Duodenal mucosa (tissue), 2 donors: ENCODE measurements around the gene PLS3.
A peak's percentile ranks its signal among the peaks of the same experiment; 100 is the strongest.
"Not testable (repeated sequence)": the region's sequence is repeated elsewhere in the genome, so short reads cannot be mapped to it uniquely, and the experiment has no call there.

Experiments
- H3K27ac ChIP-seq: one replicate; pipeline ENCODE4 v1.7.0; 2013; ENCODE audit warnings: low read depth, low read length
- H3K27me3 ChIP-seq, 2 donors: one replicate each; pipeline ENCODE4 v1.7.0; 2013; ENCODE audit warnings: low read length in 2 of 2, control low read depth in 1 of 2; ENCODE audit not compliant: insufficient read depth in 2 of 2, control insufficient read depth in 1 of 2
- H3K36me3 ChIP-seq, 2 donors: one replicate each; pipeline ENCODE4 v1.7.0; 2013; ENCODE audit warnings: low read length in 2 of 2, control low read depth in 1 of 2; ENCODE audit not compliant: insufficient read depth in 2 of 2, control insufficient read depth in 1 of 2
- H3K4me1 ChIP-seq, 2 donors: one replicate each; pipeline ENCODE4 v1.7.0; 2013; ENCODE audit warnings: low read length in 2 of 2, control low read depth in 1 of 2; ENCODE audit not compliant: insufficient read depth in 2 of 2, control insufficient read depth in 1 of 2
- H3K4me3 ChIP-seq, 2 donors: one replicate each; pipeline ENCODE4 v1.7.0; 2013; ENCODE audit warnings: low read length in 2 of 2, low read depth in 1 of 2
- H3K9ac ChIP-seq, 2 donors: one replicate each; pipeline ENCODE4 v1.7.0; 2013; ENCODE audit warnings: low read length in 2 of 2, low read depth in 1 of 2
- H3K9me3 ChIP-seq, 2 donors: one replicate each; pipeline ENCODE4 v1.7.0; 2013; ENCODE audit warnings: low read length in 2 of 2, control low read depth in 1 of 2; ENCODE audit not compliant: control insufficient read depth in 1 of 2

PLS3 gene

DNA sequence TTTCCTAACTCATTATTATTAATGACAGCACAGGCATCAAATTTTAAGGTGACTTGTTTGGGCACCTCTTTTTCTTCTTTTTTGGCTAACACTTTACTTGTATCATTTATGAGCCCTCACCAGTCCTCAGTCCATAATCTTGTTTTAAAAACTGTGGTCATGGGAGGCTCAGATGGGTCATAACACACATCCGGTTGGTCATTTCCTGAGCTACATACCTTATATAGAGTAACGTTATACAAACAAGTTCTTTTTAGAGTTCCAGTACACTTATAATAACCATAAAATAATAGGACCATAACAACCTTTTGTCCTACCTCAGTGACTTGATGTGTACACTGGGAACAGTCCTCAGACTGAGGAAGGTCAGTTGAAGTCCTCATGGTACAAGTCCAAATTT lies 21.1 kb upstream of the PLS3 start:
- Histone ChIP-seq H3K36me3 (no peaks in the 10 kb centered on the region), H3K9me3 (no peaks in the 10 kb centered on the region), H3K9ac (no peak overlapping the region), H3K27me3 (no peaks in the 10 kb centered on the region), H3K4me1 (no peaks in the 10 kb centered on the region), H3K27ac (no peak overlapping the region), H3K4me3 (no peak overlapping the region)

GRCh38 chrX:115541045-115541444 lies 19.9 kb upstream of the PLS3 start:
- H3K9me3 ChIP-seq, H3K27ac ChIP-seq, H3K36me3 ChIP-seq, H3K9ac ChIP-seq, H3K27me3 ChIP-seq, H3K4me3 ChIP-seq, H3K4me1 ChIP-seq: not testable (repeated sequence)

DNA sequence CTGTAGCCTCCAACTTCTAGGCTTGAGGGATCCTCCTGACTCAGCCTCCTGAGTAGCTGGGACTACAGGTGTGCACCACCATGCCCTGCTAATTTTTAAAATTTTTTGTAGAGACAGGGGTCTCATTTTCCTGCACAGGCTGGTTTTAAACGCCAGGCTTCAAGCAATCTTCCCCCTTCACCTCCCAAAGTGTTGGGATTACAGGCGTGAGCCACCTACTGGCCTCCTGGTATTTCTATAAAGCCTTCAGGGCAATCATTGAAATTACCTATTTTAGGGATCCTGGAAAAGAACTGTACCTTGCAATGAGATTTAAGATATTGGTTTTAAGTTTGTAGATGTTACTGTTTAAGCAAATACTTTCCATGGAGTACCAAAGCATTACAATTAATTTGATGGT lies 13.5 kb upstream of the PLS3 start:
- no peak overlapping the region for H3K4me3 ChIP-seq
- H3K9me3 ChIP-seq = no peaks in the 10 kb centered on the region
- H3K27me3 ChIP-seq = no peaks in the 10 kb centered on the region
- H3K27ac ChIP-seq = no peak overlapping the region
- H3K9ac ChIP-seq = no peak overlapping the region
- no peaks in the 10 kb centered on the region for H3K36me3 ChIP-seq
- no peaks in the 10 kb centered on the region for H3K4me1 ChIP-seq

GRCh38 chrX:115549008-115549407 lies 12.0 kb upstream of the PLS3 start:
- Histone ChIP-seq H3K9me3 (no peaks in the 10 kb centered on the region), H3K27ac (no peak overlapping the region), H3K4me1 (no peaks in the 10 kb centered on the region), H3K9ac (no peak overlapping the region), H3K4me3 (no peak overlapping the region), H3K36me3 (no peaks in the 10 kb centered on the region), H3K27me3 (no peaks in the 10 kb centered on the region)

DNA sequence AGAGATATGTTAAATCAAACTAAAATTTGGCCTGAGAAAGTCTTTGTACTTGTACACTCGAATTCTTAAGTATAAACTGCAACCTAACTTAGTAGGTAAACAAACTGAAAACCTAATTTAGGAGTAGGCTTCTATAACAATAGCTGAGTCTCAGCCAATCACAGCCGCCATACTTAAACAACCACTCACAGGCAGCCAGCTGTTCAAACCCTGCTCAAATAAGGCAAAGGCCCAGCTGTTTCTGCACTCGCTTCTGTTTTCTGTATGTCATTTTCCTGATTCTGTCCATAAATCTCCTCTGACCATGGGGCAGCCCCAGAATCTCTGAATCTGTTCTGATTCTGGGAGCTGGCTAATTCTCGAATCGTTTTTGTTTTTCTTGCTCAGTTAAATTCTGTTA lies 7.8 kb upstream of the PLS3 start:
- H3K4me1 ChIP-seq = no peaks in the 10 kb centered on the region
- no peak overlapping the region for H3K27ac ChIP-seq
- no peaks in the 10 kb centered on the region for H3K9me3 ChIP-seq
- H3K36me3 ChIP-seq = no peaks in the 10 kb centered on the region
- no peaks in the 10 kb centered on the region for H3K27me3 ChIP-seq
- no peak overlapping the region for H3K4me3 ChIP-seq
- H3K9ac ChIP-seq = no peak overlapping the region

DNA sequence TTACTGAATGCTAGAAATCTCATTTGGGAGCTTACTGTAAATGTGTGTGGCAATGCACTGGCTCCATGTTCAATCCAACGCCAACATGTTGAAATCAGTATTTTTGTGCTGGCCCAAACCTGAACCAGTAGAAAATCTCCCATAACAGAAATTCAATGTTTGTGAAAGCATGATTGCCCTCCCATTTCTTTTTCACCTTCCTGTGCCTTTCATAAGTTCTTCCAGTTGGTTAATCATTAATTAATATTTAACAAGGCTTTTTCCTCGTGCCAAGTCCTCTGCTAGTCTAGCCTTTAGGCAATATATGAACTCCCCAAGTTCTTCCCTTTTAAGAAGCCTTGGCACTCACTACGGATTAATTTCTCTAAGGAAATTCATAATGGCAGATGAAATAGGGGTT lies 1.3 kb upstream of the PLS3 start:
- Histone ChIP-seq H3K9me3 (no peaks in the 10 kb centered on the region), H3K27ac (no peak overlapping the region), H3K4me3 (peak overlapping the region in 1 of 2 donors; percentile 6), H3K9ac (no peak overlapping the region), H3K4me1 (peaks cover 6% of the 10 kb centered on the region in 2 donors), H3K36me3 (no peaks in the 10 kb centered on the region), H3K27me3 (no peaks in the 10 kb centered on the region)

DNA sequence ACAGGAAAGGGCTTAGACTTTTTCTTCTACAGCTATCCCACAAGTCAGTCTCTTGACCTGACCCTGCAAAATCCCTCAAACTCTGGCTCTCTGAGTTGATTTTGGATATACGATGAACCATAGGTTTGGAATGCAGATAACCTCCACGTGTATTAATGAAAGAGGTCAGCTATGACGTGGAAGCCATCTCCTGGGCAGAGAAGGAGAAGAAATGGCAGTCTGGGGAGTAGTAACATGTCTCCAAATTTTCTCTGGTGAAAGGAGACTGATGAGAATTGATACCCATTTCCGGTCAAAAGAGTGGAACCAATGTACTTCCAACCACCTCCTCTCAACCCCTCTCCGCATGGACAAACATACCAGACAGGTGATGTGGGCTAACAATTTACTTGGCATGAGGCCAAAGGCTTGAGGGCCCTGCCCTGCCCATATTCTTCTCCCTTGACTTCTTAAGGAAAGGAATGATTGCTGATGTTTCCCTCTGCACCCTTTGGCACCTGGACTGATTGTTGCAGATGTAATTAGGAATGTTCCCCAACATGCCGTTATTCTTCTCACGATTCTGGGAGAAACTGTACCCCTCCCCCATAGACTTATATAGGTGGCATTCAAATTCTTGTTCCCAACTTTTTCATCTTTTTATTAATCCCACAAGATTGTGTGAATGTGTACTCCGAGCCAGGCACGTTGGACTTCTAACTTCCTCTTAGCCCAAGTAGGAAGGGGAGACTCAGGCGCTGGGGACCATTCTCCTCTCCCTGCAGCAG lies 580 bp upstream of the PLS3 start:
- no peaks in the 10 kb centered on the region for H3K9me3 ChIP-seq
- no peaks in the 10 kb centered on the region for H3K27me3 ChIP-seq
- no peaks in the 10 kb centered on the region for H3K36me3 ChIP-seq
- H3K4me1 ChIP-seq = peaks cover 6% of the 10 kb centered on the region in 2 donors
- no peak overlapping the region for H3K27ac ChIP-seq
- peak overlapping the region; percentile 74 to 77 for H3K4me3 ChIP-seq
- H3K9ac ChIP-seq = peak overlapping the region in 1 of 2 donors; percentile 59

GRCh38 chrX:115561605-115562479 lies 868 bp downstream of the PLS3 start:
- Histone ChIP-seq H3K9ac (peak overlapping the region; percentile 59 to 60), H3K27me3 (no peaks in the 10 kb centered on the region)

DNA sequence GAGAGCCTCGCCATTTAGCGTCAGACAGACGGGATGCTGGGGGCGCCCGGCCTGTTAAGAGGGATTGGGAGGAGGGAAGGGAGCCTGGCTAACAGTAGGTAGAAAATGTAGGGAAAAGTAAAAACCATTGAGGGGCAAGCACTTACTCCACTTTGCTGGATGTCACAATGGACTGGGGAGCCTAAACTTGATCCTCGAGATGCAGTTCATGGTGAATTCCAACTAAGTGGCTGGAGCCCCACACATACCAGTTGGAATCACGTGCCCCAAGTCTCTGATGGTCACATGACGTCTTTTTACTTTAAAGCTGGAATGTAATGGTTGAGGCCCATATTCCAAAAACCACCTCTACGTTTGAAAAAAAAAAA lies 1.5 kb downstream of the PLS3 start:
- H3K9me3 ChIP-seq = no peaks in the 10 kb centered on the region
- peaks cover 6% of the 10 kb centered on the region in 2 donors for H3K4me1 ChIP-seq
- H3K9ac ChIP-seq = peak overlapping the region in 1 of 2 donors; percentile 59
- H3K27me3 ChIP-seq = no peaks in the 10 kb centered on the region
- peak overlapping the region; percentile 74 to 77 for H3K4me3 ChIP-seq
- no peaks in the 10 kb centered on the region for H3K36me3 ChIP-seq
- H3K27ac ChIP-seq = peak overlapping the region; percentile 62

More at GRCh38 chrX:115561605-115562479, 868 bp downstream of the PLS3 start:
- Histone ChIP-seq H3K36me3 (no peaks in the 10 kb centered on the region), H3K27ac (peak overlapping the region; percentile 70), H3K4me1 (peaks cover 6% of the 10 kb centered on the region in 2 donors), H3K4me3 (peak overlapping the region; percentile 74 to 77), H3K9me3 (no peaks in the 10 kb centered on the region)

DNA sequence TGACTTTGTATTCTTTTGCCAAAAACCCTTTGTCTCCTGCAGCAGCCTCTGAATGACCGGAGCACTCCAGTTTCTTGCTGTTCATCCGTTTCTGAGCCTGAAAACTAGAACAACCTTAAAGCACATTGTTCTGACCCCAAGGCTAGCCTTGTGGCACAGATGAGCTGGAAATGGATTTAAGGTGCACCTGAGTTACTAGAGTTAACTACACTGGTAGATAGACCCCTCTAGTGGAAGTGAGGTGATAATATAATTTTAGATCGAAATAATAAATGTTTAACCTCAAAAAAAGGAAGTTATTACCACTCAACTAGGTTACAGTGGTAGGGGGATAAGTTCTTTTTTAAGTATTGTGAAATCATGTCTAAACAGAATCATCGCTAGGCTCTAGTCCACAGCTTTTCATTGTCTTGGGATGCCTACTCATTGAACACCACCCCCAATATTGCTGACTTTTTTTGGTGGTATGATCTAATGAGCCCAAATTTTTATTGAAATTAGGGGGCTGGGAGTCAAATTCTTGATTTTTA lies 2.7 kb downstream of the PLS3 start:
- no peaks in the 10 kb centered on the region for H3K27me3 ChIP-seq
- H3K9ac ChIP-seq = no peak overlapping the region
- no peak overlapping the region for H3K4me3 ChIP-seq
- H3K9me3 ChIP-seq = no peaks in the 10 kb centered on the region
- peaks cover 6% of the 10 kb centered on the region in 2 donors for H3K4me1 ChIP-seq
- H3K27ac ChIP-seq = no peak overlapping the region
- H3K36me3 ChIP-seq = no peaks in the 10 kb centered on the region
